ENCODE results near the gene ANXA8L1. TPM values are rescaled to one million over a fixed set of nuclear protein-coding genes. Genes with fewer than 3 reads are reported as not detected.
"Not testable (repeated sequence)": the region's sequence is repeated elsewhere in the genome, so short reads cannot be mapped to it uniquely, and the experiment has no call there.

ANXA8L1 gene
- total RNA-seq, 4 donors from 2014 or later = 0.27 to 13.7 (median 1.0) TPM

DNA sequence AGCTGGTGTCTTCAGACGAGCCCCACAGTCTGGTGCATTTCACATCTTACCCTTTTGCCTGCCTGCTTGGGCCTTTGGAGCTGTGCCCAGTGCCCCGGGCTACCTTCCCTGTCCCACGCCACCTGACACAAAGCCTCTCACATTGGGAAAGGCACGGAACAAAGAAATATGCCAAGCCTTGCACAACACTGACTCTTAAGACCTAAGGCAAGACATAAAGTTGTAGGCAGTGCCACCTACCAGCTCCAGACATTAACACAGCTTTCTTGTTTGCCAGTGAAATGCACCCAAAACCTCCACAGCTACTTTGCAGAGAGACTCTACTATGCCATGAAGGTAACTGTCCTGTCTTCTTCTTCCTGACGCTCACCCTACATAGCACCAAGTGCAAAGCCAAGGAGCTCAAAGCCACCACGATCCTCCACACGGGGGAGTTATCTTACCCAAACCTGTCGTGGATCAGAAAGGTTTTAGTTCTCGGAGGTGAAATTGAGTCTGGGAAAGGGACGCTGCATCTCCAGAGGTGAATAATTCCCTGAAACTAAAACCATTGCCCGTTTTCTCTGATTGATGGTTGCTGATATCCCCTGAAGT lies 11.8 kb downstream of the ANXA8L1 start:
- H3K4me1 ChIP-seq, ATAC-seq, H3K27ac ChIP-seq, H3K4me3 ChIP-seq, H3K36me3 ChIP-seq, H3K27me3 ChIP-seq, H3K9me3 ChIP-seq: not testable (repeated sequence)
- WGBS, 2 donors (ENCODE audit: low coverage in 1 of 2) = no CpG with 5 or more reads among the region's 11 CpGs

DNA sequence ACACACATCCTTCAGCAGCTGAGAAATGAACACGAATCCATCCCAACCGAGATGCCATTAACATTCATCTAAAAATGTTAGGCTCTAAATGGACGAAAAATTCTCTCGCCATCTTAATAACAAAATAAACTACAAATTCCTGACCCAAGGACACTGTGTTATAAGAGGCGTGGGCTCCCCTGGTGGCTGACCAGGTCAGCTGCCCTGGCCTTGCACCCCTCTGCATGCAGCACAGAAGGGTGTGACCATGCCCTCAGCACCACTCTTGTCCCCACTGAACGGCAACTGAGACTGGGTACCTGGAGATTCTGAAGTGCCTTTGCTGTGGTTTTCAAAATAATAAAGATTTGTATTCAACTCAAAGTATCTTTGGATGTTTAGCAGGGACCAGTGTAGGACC lies 15.8 kb downstream of the ANXA8L1 start:
- not testable (repeated sequence) for H3K27ac ChIP-seq, ATAC-seq, H3K4me3 ChIP-seq, H3K4me1 ChIP-seq, H3K9me3 ChIP-seq, H3K36me3 ChIP-seq, H3K27me3 ChIP-seq
- WGBS, 2 donors (ENCODE audit: low coverage in 1 of 2) = no CpG with 5 or more reads among the region's 6 CpGs

DNA sequence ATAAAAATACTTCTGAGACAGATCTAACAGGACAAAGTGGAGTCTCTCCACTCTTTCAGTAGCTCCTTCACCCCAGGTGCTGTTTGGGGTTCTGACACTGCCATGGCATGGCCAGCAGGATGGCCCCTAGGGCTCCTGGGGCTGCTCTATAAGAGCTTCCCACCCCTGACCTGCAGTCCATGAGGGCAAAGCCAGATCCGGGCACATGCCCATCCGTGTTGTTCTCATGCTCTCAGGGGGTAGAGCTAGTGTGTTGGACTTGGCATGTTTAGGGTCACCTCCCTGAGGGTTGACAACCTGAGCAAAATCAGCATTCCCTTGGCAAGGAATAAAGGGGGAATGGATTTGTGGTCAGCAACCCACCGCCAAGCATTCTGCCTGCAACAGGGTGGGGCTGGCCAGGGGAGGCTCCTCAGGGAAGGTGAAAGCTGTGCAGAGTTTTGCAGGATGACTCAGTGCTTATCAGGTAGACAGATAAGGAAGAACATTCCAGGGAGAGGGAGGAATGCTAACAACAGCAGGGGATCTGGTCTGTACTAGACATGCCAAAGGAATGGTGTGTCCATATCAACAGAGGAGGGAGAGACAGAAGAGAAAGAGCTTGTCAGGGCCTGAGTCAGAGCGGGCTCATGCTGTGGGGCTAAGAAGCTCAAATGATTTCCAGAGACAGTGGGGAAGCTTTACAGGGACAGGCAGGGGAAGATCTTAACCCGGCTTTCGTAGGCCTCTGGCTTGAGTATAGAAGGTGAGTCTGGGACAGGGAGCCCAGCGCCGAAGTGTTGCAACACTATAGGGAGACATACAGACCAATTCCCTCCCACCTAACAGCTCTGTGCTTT lies 21.1 kb downstream of the ANXA8L1 start:
- not testable (repeated sequence) for H3K4me3 ChIP-seq, H3K9me3 ChIP-seq, ATAC-seq, H3K4me1 ChIP-seq, H3K27me3 ChIP-seq, H3K36me3 ChIP-seq, H3K27ac ChIP-seq
- 91% methylated on average over 4 of the region's 8 CpGs; no CpG with 5 or more reads in 1 of the 2 donors for WGBS, 2 donors (ENCODE audit: low coverage in 1 of 2)

DNA sequence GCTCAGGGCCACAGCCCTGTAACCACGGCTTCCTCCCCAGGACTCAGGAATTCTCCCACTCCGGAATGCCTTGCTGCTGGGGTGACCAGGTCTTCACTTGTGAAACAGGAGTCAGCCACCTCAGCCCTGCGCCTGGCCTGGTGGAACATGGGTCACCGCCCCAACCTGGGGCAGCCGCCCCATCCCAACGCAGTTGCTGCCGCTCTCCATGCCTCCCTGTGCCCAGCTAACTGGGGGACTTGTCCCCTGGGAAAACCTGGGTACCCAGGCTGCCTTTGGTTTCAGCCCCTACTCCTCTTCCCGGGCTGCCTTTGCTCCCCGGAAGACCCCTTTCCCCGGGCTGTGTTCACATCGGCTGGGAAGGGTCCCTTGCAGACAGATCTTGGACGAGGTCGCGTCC lies 22.2 kb downstream of the ANXA8L1 start:
- peak; percentile 19 for ATAC-seq
- H3K36me3 ChIP-seq, H3K27me3 ChIP-seq, H3K4me1 ChIP-seq, H3K9me3 ChIP-seq: not testable (repeated sequence)
- Histone ChIP-seq H3K27ac (peak overlapping the region in 1 of 4 donors; percentile 55), H3K4me3 (peak overlapping the region in 1 of 2 donors; percentile 43)
- no CpG with 5 or more reads among the region's 14 CpGs for WGBS, 2 donors (ENCODE audit: low coverage in 1 of 2)

DNA sequence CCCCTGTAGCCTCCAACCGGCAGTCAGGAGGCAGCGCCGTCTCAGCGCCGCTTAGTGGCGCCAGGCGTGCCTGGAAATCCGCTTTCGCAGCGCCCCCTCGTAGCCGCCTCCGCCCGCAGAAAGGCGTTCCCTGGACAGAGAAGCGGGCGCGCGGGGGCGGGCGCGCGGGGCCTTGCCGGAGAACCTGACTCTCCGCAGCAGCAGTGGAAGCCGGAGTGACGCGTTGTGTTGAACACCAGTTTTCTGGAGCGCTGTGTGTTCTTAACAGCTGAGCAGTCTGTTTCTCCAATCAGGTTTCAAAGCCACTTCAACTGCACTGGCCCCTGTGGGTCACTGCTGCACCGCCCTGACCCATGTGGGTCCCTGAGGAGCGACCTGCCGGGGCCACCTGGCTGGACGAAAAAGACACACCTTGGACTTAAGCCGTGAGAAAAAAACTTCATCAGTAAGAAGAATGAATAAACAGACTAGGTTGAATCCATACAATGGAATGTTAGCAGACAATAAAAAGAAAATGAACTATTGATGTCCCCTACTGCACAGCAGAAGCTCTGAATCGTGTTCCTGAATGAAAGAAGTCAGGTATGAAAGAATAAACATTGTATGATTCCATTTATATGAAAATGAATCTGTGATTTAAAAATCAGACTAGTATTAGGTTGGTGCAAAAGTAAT lies 22.8 kb downstream of the ANXA8L1 start:
- H3K9me3 ChIP-seq, H3K36me3 ChIP-seq, H3K27me3 ChIP-seq, H3K4me1 ChIP-seq: not testable (repeated sequence)
- TF ChIP-seq, protein P1, sequence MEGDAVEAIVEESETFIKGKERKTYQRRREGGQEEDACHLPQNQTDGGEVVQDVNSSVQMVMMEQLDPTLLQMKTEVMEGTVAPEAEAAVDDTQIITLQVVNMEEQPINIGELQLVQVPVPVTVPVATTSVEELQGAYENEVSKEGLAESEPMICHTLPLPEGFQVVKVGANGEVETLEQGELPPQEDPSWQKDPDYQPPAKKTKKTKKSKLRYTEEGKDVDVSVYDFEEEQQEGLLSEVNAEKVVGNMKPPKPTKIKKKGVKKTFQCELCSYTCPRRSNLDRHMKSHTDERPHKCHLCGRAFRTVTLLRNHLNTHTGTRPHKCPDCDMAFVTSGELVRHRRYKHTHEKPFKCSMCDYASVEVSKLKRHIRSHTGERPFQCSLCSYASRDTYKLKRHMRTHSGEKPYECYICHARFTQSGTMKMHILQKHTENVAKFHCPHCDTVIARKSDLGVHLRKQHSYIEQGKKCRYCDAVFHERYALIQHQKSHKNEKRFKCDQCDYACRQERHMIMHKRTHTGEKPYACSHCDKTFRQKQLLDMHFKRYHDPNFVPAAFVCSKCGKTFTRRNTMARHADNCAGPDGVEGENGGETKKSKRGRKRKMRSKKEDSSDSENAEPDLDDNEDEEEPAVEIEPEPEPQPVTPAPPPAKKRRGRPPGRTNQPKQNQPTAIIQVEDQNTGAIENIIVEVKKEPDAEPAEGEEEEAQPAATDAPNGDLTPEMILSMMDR (IDR thresholded peaks at IDR 0.05) = peak in 1 of 4 experiments; percentile 38
- Histone ChIP-seq H3K27ac (peak overlapping the region in 3 of 4 donors; percentile 43 to 55 (median 49)), H3K4me3 (peak overlapping the region; percentile 13 to 43)
- WGBS, 2 donors (ENCODE audit: low coverage in 1 of 2) = 0% methylated on average over 1 of the region's 35 CpGs
- ATAC-seq = peak; percentile 84

DNA sequence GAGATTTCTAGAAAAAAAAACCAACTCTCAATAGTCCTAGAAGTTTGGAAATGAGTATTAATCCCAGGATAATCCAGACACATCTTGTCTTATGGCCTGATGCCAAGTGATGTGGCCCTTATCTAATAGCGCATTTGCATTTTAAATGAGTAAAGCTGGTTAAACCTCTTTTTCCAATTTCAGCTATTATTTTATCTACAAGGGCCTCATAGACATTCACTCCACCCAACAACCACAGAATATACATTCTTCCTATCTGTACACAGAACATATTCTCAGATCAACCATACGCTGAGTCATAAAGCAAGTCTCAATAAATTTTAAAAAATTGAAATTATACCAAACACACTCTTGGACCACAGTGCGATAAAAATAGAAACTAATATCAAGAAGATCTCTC lies 34.0 kb downstream of the ANXA8L1 start:
- 100% methylated on average over 1 to 2 of the region's 3 CpGs for WGBS, 2 donors (ENCODE audit: low coverage in 1 of 2)
- H3K27me3 ChIP-seq, ATAC-seq, H3K27ac ChIP-seq, H3K4me1 ChIP-seq, H3K4me3 ChIP-seq, H3K9me3 ChIP-seq, H3K36me3 ChIP-seq: not testable (repeated sequence)

DNA sequence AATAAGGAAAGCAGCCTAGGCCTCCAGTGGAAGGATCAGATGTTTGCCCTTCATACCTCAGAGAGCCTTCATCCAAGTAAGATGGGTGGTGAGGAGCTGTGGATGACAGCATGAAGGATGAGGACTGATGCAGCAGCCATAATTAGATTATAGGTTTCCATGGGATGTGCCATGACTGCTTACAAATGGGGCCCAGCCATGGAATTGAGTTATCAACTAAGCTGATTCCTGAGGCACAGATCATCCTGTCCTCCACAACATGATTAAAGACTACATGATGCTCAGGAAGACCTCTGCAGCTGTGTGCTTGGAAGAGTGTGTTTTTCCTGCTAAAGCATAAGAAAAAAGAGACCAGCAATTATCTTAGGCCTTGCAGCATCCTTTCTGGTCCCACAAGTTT lies 35.5 kb downstream of the ANXA8L1 start:
- H3K36me3 ChIP-seq, H3K27me3 ChIP-seq, H3K27ac ChIP-seq, ATAC-seq, H3K4me1 ChIP-seq, H3K4me3 ChIP-seq, H3K9me3 ChIP-seq: not testable (repeated sequence)

DNA sequence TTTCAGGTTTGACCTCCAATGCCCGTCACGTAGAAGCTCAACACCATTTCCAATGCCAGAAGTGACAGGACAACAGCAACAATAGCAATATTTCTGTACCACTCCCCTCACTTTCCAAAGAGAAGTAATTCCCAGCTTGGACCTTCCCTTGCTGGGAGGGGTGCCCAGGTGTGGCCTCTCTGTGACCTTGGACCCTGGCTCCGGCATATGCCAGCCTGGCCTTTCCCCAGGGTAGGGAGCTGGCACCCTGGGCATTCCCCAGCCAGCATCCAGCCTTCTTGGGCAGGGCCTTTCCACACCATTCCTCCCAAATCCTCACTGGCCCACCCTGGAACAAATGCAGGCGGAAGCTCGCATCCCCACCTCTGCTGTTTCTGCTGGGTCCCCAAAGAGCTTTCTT lies 37.1 kb downstream of the ANXA8L1 start:
- H3K4me1 ChIP-seq, ATAC-seq, H3K27me3 ChIP-seq, H3K27ac ChIP-seq, H3K9me3 ChIP-seq, H3K36me3 ChIP-seq, H3K4me3 ChIP-seq: not testable (repeated sequence)
- no CpG with 5 or more reads among the region's 5 CpGs for WGBS, 2 donors (ENCODE audit: low coverage in 1 of 2)

DNA sequence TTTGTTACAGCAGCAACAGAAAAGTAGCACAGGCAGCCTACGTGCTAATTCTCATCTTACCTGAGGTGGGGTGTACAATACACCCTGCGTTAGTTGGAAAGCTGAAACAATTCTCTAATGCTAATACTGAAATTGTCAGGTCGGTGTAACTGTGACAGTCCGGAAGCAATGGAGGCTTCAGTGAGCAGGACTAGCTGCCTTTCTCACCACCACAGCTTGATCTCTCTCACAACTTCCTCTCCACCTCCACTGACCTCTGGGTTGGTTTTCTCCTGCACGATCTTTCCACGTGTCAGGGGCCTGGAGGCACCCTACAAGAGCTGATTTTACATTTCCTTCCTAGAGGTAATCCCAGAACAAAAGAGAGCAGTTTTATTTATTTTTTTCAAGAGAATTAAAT lies 39.7 kb downstream of the ANXA8L1 start:
- ATAC-seq, H3K9me3 ChIP-seq, H3K4me1 ChIP-seq, H3K27me3 ChIP-seq, H3K27ac ChIP-seq, H3K4me3 ChIP-seq, H3K36me3 ChIP-seq: not testable (repeated sequence)
- WGBS, 2 donors (ENCODE audit: low coverage in 1 of 2) = 92% methylated on average over 4 of the region's 6 CpGs; no CpG with 5 or more reads in 1 of the 2 donors

DNA sequence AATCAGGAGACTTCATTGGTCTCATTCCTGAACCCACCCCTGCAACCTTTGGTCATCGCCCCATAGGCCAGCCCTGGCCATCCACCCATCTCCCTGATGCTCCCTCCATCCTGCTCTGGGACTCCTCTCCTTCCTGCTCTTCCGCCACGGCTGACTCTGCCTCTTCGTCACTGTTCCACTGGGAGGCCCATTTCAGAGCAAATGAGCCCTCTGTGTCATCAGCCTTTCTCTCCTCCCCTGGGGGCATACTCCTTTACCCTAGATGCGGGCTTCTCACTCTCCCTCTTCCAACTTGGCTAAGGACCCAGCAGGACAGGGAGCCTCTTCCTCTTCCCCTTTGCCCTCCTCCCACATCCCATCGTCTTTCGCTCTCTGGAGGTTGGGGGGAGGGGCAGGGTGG lies 42.7 kb downstream of the ANXA8L1 start:
- H3K27me3 ChIP-seq, H3K27ac ChIP-seq, ATAC-seq, H3K9me3 ChIP-seq, H3K4me1 ChIP-seq, H3K4me3 ChIP-seq, H3K36me3 ChIP-seq: not testable (repeated sequence)
- WGBS, 2 donors (ENCODE audit: low coverage in 1 of 2) = no CpG with 5 or more reads among the region's 7 CpGs

DNA sequence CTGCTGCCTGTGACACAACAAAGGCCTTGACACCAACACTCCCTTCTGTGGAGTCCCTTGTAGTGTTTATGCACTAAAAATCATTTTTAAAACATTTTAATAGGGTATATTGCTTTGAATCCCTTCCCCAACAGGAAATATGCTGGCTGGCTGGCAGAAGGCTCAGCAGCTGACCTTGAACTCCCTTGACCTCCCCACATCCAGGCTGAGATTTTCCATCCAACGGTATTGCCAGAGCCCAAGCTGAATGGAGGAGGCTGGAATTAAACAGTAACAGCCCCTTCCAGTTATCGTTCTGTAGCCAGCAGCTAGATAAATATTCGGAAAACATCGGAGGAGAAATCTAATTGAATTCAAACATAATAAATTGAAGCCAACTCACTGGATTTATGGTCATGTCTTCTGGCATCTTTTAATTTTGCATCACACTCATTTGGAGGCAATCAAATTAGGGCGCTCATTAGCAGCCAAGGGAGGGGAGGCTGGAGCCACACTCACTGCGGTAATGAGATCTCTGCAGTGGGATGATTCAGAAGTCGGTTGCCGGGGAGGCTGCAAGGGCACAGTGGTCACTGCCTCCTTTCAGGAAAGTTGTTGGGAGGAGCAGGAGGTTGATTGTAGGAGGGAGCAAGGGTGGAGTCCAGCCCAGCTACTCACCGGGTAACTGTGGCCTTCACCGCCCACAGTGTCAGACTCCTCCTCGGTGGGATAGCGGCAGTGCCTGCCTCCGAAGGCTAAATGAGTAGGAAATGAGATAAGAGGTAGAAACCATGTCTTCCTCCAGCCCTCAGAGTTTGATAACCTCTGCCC lies 44.2 kb downstream of the ANXA8L1 start:
- H3K9me3 ChIP-seq, H3K36me3 ChIP-seq, H3K4me3 ChIP-seq, H3K27me3 ChIP-seq, H3K4me1 ChIP-seq, H3K27ac ChIP-seq: not testable (repeated sequence)
- 30% methylated on average over 2 of the region's 13 CpGs; no CpG with 5 or more reads in 1 of the 2 donors for whole genome bisulfite sequencing, 2 donors (ENCODE audit: low coverage in 1 of 2)
- peak; percentile 32 for ATAC-seq

DNA sequence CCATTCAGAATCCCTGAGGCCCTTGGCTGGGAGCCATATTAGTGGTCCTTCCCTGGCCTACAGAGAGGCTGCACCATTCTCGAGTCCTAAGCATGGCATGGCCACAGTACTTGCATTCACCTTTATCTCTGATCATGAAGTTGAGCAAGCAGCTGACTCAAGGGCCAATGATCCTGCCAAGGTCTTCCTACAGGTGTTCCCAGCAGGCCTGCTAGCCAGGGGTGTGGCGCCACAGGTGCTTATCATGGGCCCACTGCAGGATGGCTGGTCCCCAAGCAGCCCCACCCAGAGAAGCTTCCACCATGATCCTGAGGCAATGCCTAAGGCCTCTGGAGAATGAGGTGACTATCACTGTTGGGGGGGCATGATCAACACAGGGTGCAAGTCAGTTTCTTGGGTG lies 48.0 kb downstream of the ANXA8L1 start:
- WGBS, 2 donors (ENCODE audit: low coverage in 1 of 2) = no CpG with 5 or more reads among the region's 2 CpGs
- not testable (repeated sequence) for H3K4me3 ChIP-seq, H3K27me3 ChIP-seq, H3K27ac ChIP-seq, ATAC-seq, H3K4me1 ChIP-seq, H3K9me3 ChIP-seq, H3K36me3 ChIP-seq
